ENCODE measurements around the gene HDAC6. TPM values are rescaled to one million over a fixed set of nuclear protein-coding genes. Genes with fewer than 3 reads are reported as not detected.
A peak's percentile ranks its signal among the peaks of the same experiment; 100 is the strongest.

The HDAC6 gene
- total and polyA plus RNA-seq, 12 donors = 28.4 to 102 (median 32.3) TPM

DNA sequence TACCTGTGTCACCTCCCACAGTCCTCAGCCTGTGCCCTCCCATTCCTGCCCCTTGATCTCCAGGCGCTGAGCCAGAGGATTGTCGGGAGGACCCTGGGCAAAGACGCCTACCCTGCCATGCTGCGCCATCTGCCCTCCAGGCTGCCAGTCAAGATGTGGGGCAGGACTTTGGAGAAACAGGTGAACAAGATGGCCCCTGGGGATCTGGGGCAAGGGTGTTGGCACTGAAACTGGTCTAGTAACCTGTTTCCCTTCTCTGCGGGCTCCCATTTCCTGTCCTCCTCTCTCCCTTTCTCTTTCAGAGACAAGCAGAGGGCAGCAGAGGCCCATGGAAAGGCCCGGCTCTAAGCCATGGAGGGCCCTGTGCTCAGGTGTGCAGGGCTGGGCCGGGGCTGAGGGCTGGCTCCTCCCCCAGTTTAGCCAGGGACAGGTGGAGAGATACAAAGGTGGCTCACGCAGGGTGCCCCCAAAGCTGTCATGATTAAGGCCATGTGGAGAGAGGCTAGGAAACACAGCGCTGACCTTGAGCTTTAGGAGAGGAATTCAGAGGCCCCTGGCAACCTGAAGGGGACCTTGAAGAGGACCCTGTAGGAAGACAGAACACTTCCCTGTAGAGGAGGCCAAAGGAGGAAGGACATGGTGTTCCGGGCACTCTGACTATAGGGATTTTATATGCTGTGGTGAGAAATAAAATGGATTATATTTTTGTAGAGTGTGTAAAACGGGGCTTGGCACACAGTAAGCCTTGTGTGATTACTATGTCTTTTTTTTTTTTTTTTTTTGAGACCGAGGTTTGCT is 40.0 kb upstream of the HDAC6 start, which contains the start of gene GLOD5:
Gene GLOD5, plus strand, starts transcription at position 74 of the 798 bp plus-strand sequence. Its CDS starts 44 bp downstream, at position 118.
- Histone ChIP-seq H3K36me3 (no peaks in the 10 kb centered on the region), H3K27ac (no peak within 1 kb of the TSS), H3K4me1 (no peaks in the 10 kb centered on the region), H3K4me3 (no peak within 1 kb of the TSS), H3K27me3 (peaks cover 0 to 33% (median 0%) of the 10 kb centered on the region in 7 donors), H3K9me3 (no peaks in the 10 kb centered on the region)
- ATAC-seq = peak in 2 of 8 donors; percentile 13 to 47
- WGBS, 2 donors = 49 to 51% methylated on average over 12 of the region's 12 CpGs
- TF ChIP-seq, protein P1, sequence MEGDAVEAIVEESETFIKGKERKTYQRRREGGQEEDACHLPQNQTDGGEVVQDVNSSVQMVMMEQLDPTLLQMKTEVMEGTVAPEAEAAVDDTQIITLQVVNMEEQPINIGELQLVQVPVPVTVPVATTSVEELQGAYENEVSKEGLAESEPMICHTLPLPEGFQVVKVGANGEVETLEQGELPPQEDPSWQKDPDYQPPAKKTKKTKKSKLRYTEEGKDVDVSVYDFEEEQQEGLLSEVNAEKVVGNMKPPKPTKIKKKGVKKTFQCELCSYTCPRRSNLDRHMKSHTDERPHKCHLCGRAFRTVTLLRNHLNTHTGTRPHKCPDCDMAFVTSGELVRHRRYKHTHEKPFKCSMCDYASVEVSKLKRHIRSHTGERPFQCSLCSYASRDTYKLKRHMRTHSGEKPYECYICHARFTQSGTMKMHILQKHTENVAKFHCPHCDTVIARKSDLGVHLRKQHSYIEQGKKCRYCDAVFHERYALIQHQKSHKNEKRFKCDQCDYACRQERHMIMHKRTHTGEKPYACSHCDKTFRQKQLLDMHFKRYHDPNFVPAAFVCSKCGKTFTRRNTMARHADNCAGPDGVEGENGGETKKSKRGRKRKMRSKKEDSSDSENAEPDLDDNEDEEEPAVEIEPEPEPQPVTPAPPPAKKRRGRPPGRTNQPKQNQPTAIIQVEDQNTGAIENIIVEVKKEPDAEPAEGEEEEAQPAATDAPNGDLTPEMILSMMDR (IDR thresholded peaks at IDR 0.05) = peak in 2 of 9 donors; percentile 10 to 12
- intact Hi-C loops (cut with DNase I) = no loop called here
- DNase-seq = no peak

DNA sequence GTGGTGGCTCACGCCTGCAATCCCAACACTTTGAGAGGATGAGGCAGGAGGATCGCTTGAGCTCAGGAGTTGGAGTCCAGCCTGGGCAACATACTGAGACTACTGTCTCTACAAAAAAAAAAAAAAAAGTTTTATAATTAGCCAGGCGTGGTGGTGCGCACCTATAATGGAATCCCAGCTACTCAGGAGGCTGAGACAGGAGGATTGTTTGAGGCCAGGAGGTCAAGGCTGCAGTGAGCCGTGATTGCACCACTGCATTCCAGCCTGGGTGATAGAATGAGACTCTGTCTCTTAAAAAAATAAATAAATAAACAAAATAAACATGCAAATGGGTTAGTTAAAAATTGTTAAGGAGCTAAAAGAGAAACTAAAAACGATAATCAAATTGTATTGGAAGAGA is 32.6 kb upstream of the HDAC6 start:
- TF ChIP-seq, protein P1 (IDR thresholded peaks at IDR 0.05) = no peak
- Histone ChIP-seq H3K4me1 (no peaks in the 10 kb centered on the region), H3K27ac (no peak overlapping the region), H3K9me3 (no peaks in the 10 kb centered on the region), H3K27me3 (peaks cover 0 to 26% (median 0%) of the 10 kb centered on the region in 7 donors), H3K36me3 (no peaks in the 10 kb centered on the region), H3K4me3 (no peak overlapping the region)
- no peak for ATAC-seq
- WGBS, 2 donors = 83 to 90% methylated on average over 6 of the region's 6 CpGs
- no peak for DNase-seq
- intact Hi-C loops (cut with DNase I) = no loop called here

DNA sequence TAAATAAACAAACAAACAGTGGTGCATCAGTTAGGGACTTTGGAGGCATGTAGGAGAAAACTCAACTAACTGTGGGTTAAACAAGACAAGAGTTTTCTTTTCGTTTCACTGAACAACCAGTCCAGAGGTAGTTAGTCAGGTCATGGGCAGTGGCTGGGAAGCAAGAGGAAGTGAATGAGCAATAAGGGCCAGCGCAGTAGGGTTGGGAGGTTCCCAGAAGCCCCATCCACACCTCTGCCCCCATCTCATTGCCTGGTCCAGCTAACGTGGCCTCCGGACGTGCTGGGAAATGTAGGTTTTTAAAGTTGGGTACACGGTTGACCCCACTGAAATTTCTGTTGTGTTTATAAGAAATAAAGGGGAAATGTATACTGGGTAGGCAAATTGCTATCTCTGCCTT is 31.6 kb upstream of the HDAC6 start:
- Histone ChIP-seq H3K4me1 (no peaks in the 10 kb centered on the region), H3K36me3 (no peaks in the 10 kb centered on the region), H3K27ac (no peak overlapping the region), H3K4me3 (no peak overlapping the region), H3K9me3 (no peaks in the 10 kb centered on the region), H3K27me3 (peaks cover 0 to 18% (median 0%) of the 10 kb centered on the region in 7 donors)
- 68 to 70% methylated on average over 6 of the region's 6 CpGs for WGBS, 2 donors
- TF ChIP-seq, protein P1 (IDR thresholded peaks at IDR 0.05) = no peak
- DNase-seq (no peak), ATAC-seq (no peak)
- intact Hi-C loops (cut with DNase I) = loop anchor here in 1 of 10 donors (10.0 kb wide), 1 partner anchor 65 kb away; the partner anchor contains the start of gene PCSK1N

DNA sequence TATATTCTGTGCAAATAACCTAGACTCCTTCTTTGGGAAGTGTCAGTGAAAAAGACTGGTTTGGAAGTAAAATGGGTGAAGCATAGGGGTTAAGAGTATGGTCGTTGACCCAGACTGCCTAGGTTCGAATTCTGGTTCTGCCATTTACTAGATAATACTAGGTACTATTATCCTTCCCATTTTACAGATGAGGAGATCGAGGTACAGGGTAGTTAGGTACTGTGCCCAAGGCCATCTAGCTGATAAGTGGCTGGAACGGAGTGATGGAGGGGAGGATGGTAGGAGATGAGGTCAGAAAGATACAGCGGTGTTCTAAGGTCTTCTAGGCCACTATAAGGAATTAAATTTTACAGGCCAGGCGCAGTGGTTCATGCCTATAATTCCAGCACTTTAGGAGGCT is 29.3 kb upstream of the HDAC6 start:
- intact Hi-C loops (cut with DNase I) = loop anchor here in 1 of 10 donors (10.0 kb wide), 1 partner anchor 62 kb away; the partner anchor contains the start of gene PCSK1N
- Histone ChIP-seq H3K4me1 (no peaks in the 10 kb centered on the region), H3K4me3 (no peak overlapping the region), H3K36me3 (no peaks in the 10 kb centered on the region), H3K27me3 (peaks cover 0 to 19% (median 0%) of the 10 kb centered on the region in 7 donors), H3K27ac (no peak overlapping the region), H3K9me3 (no peaks in the 10 kb centered on the region)
- ATAC-seq (no peak), DNase-seq (no peak)
- WGBS, 2 donors = 89 to 90% methylated on average over 6 of the region's 6 CpGs
- TF ChIP-seq, protein P1 (IDR thresholded peaks at IDR 0.05) = no peak
